Measurements from ENCODE around the gene MARK3. TPM values are rescaled to one million over a fixed set of nuclear protein-coding genes. Genes with fewer than 3 reads are reported as not detected.

MARK3 gene
- total RNA-seq, 1 experiment from 2014 or later, result 189 TPM

- CTCF ChIA-PET, result interaction anchor here (0.6 kb wide), 3 partner anchors 12 to 132 kb away, joined by 3 to 4 read pairs (median 3); no protein-coding TSS in a partner anchor
Observed at GRCh38 chr14:103427485-103428443, 42.5 kb downstream of the MARK3 start.

DNA sequence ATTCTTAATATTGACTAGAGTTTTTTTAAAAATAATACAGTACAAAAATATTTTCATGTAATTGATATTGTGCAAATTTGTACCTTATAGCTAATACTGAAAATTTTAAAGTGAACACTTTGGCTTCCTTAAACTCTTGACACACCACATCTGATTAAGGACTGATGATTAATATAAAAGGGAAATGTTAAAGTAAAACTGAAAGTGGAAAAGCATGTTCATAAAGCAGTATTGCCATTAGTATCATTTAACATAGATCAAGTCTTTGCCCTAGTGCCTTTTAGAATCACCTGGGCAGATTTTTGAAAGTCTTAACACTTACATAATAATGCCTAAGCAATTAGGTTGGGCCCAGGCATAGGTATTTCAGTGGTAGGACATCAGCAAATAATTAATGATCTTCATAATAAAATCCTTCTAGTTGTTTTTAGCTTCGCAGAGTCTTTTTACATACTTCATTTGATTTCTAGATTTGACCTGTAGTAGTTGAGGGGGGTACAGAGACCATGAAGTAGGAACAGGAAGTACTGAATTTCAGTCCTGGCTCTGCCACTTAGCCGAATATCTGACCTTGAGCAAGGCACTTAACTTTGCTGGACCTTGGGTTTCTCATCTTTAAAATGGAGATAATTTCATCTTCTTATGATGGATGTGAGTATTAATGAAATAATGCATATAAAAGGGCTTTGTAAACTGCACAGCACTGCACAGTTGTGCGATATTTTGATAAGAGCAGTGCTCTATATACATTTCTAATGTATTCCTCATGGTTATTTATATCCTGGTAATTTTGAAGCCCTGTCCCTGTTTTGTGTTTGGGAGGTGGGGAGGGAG is 43.7 kb downstream of the MARK3 start:
- DNase-seq, result no peak
- H3K36me3 ChIP-seq (ENCODE audit: low read depth), result peaks cover 29% of the 10 kb centered on the region

More at GRCh38 chr14:103427485-103428443, 42.5 kb downstream of the MARK3 start:
- Histone ChIP-seq H4K20me1 (ENCODE audit: insufficient read depth) (peaks cover 74% of the 10 kb centered on the region), H3K36me3 (ENCODE audit: low read depth) (peaks cover 28% of the 10 kb centered on the region), H3K27ac (0 out of 2 replicates have a peak overlapping the region, but pooled peaks have one; percentile 4), H3K9me2 (ENCODE audit: insufficient read depth) (no peaks in the 10 kb centered on the region), H3K4me1 (replicated peaks; ENCODE audit: insufficient read depth) (peaks cover 8% of the 10 kb centered on the region), H2AFZ (no peak overlapping the region), H3K27me3 (ENCODE audit: insufficient read depth, low read depth) (no peaks in the 10 kb centered on the region), H3K4me2 (no peak overlapping the region), H3K9me3 (ENCODE audit: insufficient read depth, low read depth) (no peaks in the 10 kb centered on the region), H3F3A (ENCODE audit: insufficient read depth, low read depth) (peaks cover 60% of the 10 kb centered on the region), H3K4me3 (no peak overlapping the region), H3K79me2 (ENCODE audit: low read depth) (peaks cover 91% of the 10 kb centered on the region)
- no peak for TF ChIP-seq EZH2 (IDR thresholded peaks at IDR 0.05; ENCODE audit: low read depth)
- TF ChIP-seq, protein P1, sequence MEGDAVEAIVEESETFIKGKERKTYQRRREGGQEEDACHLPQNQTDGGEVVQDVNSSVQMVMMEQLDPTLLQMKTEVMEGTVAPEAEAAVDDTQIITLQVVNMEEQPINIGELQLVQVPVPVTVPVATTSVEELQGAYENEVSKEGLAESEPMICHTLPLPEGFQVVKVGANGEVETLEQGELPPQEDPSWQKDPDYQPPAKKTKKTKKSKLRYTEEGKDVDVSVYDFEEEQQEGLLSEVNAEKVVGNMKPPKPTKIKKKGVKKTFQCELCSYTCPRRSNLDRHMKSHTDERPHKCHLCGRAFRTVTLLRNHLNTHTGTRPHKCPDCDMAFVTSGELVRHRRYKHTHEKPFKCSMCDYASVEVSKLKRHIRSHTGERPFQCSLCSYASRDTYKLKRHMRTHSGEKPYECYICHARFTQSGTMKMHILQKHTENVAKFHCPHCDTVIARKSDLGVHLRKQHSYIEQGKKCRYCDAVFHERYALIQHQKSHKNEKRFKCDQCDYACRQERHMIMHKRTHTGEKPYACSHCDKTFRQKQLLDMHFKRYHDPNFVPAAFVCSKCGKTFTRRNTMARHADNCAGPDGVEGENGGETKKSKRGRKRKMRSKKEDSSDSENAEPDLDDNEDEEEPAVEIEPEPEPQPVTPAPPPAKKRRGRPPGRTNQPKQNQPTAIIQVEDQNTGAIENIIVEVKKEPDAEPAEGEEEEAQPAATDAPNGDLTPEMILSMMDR (conservative IDR thresholded peaks at IDR 0.05), result no peak
- intact Hi-C loops (cut with micrococcal nuclease; ENCODE audit: unreplicated experiment), result no loop called here
- POLR2A ChIA-PET (ENCODE audit: unreplicated experiment), result interaction anchor here (0.6 to 0.7 kb wide), 2 partner anchors 27 to 384 kb away, joined by 3 to 7 read pairs; no protein-coding TSS in a partner anchor
- DNase-seq, result peak in 1 of 2 experiments; percentile 35
- BruUV-seq (replicated peaks), result no TSS peak

More for the DNA sequence above, 43.7 kb downstream of the MARK3 start:
- H3K4me3 ChIP-seq, result no peak overlapping the region
- peaks cover 91% of the 10 kb centered on the region for H3K79me2 ChIP-seq (ENCODE audit: low read depth)
- H3K9me3 ChIP-seq (ENCODE audit: insufficient read depth, low read depth), result no peaks in the 10 kb centered on the region
- intact Hi-C loops (cut with micrococcal nuclease; ENCODE audit: unreplicated experiment), result no loop called here
- TF ChIP-seq, protein P1 (conservative IDR thresholded peaks at IDR 0.05), result no peak
- H3K27me3 ChIP-seq (ENCODE audit: insufficient read depth, low read depth), result no peaks in the 10 kb centered on the region
- peaks cover 73% of the 10 kb centered on the region for H4K20me1 ChIP-seq (ENCODE audit: insufficient read depth)
- ChIA-PET CTCF (interaction anchor here (0.6 kb wide), 1 partner anchor 13 kb away, joined by 4 read pairs; no protein-coding TSS in a partner anchor), POLR2A (ENCODE audit: unreplicated experiment) (no interaction called here)
- BruUV-seq (replicated peaks), result TSS peak; percentile 3
- H3K27ac ChIP-seq, result 0 out of 2 replicates have a peak overlapping the region, but pooled peaks have one; percentile 1
- H3K9me2 ChIP-seq (ENCODE audit: insufficient read depth), result no peaks in the 10 kb centered on the region
- H2AFZ ChIP-seq, result no peak overlapping the region
- no peak overlapping the region for H3K4me2 ChIP-seq
- peaks cover 8% of the 10 kb centered on the region for H3K4me1 ChIP-seq (replicated peaks; ENCODE audit: insufficient read depth)
- peaks cover 61% of the 10 kb centered on the region for H3F3A ChIP-seq (ENCODE audit: insufficient read depth, low read depth)

Measured in PC-9 (cell line).